ENCODE measurements around the gene DYSF.

DNA sequence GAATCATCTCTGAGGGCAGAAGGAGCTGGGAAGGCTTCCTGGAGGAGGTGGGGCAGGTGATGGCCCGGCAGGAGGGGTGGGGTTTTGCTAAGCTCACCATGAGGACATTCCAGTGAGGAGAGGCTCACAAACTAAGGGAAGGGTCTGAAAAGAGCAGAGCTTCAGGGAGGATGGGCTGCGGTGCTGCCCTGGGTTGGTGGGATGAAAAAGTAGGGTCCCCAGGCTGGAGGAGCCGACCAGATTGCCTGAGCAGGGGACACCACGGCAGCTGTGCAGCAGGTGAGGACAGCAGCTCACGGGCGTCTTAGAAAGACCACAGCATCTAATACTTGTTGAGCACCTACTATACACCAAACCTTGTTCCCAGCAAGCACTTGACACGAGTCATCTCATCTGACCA, 82.2 kb downstream of the DYSF start:
- TF ChIP-seq, protein P1, sequence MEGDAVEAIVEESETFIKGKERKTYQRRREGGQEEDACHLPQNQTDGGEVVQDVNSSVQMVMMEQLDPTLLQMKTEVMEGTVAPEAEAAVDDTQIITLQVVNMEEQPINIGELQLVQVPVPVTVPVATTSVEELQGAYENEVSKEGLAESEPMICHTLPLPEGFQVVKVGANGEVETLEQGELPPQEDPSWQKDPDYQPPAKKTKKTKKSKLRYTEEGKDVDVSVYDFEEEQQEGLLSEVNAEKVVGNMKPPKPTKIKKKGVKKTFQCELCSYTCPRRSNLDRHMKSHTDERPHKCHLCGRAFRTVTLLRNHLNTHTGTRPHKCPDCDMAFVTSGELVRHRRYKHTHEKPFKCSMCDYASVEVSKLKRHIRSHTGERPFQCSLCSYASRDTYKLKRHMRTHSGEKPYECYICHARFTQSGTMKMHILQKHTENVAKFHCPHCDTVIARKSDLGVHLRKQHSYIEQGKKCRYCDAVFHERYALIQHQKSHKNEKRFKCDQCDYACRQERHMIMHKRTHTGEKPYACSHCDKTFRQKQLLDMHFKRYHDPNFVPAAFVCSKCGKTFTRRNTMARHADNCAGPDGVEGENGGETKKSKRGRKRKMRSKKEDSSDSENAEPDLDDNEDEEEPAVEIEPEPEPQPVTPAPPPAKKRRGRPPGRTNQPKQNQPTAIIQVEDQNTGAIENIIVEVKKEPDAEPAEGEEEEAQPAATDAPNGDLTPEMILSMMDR (IDR thresholded peaks at IDR 0.05), result no peak
- no peak for TF ChIP-seq POLR2A (IDR thresholded peaks at IDR 0.05)
